Activated T-cell treated with anti-CD3 and anti-CD28 coated beads for 4 hours (primary cell): ENCODE results near the gene AKAP6.

Experiments
- DNase-seq: peaks from one replicate; pipeline ENCODE4 v3.0.0-alpha.2; 2020

Gene AKAP6

GRCh38 chr14:32800320-32800719 is 471.2 kb downstream of the AKAP6 start:
- DNase-seq, result no peak

GRCh38 chr14:32802295-32802694 is 473.2 kb downstream of the AKAP6 start:
- DNase-seq, result no peak

- no peak for DNase-seq
These were observed 476.9 kb downstream of the AKAP6 start for GRCh38 chr14:32805979-32806378.

- DNase-seq, result no peak
These were observed 479.5 kb downstream of the AKAP6 start for GRCh38 chr14:32808644-32809043.

- no peak for DNase-seq
These were observed 480.2 kb downstream of the AKAP6 start for GRCh38 chr14:32809255-32809654.

GRCh38 chr14:32813401-32813800 is 484.3 kb downstream of the AKAP6 start:
- no peak for DNase-seq

GRCh38 chr14:32814721-32815120 is 485.6 kb downstream of the AKAP6 start:
- DNase-seq, result no peak

GRCh38 chr14:32816588-32816987 is 487.5 kb downstream of the AKAP6 start:
- no peak for DNase-seq

GRCh38 chr14:32817780-32818179 is 488.7 kb downstream of the AKAP6 start:
- no peak for DNase-seq

- DNase-seq, result no peak
These were observed 489.5 kb downstream of the AKAP6 start for GRCh38 chr14:32818581-32818980.

GRCh38 chr14:32820181-32820580 is 491.1 kb downstream of the AKAP6 start:
- no peak for DNase-seq

- no peak for DNase-seq
These were observed 491.6 kb downstream of the AKAP6 start for GRCh38 chr14:32820682-32821081.

- no peak for DNase-seq
These were observed 493.0 kb downstream of the AKAP6 start for GRCh38 chr14:32821964-32822653.

GRCh38 chr14:32823706-32824105 is 494.6 kb downstream of the AKAP6 start:
- no peak for DNase-seq

GRCh38 chr14:32824195-32824594 is 495.1 kb downstream of the AKAP6 start:
- DNase-seq, result no peak

- no peak for DNase-seq
These were observed 496.0 kb downstream of the AKAP6 start for GRCh38 chr14:32825058-32825457.

- no peak for DNase-seq
These were observed 497.4 kb downstream of the AKAP6 start for GRCh38 chr14:32826404-32827082.

GRCh38 chr14:32827514-32827913 is 498.4 kb downstream of the AKAP6 start:
- no peak for DNase-seq

- no peak for DNase-seq
These were observed 506.8 kb downstream of the AKAP6 start for GRCh38 chr14:32835924-32836323.

- DNase-seq, result no peak
These were observed 512.6 kb downstream of the AKAP6 start for GRCh38 chr14:32841698-32842097.

GRCh38 chr14:32846821-32847365 is 517.8 kb downstream of the AKAP6 start:
- DNase-seq, result no peak

GRCh38 chr14:32847867-32848266 is 518.8 kb downstream of the AKAP6 start:
- DNase-seq, result no peak

GRCh38 chr14:32865827-32866376 is 536.8 kb downstream of the AKAP6 start:
- DNase-seq, result no peak

GRCh38 chr14:32883188-32883587 is 554.1 kb downstream of the AKAP6 start:
- DNase-seq, result no peak
